ENCODE results near the gene NKX6-2.
"Not testable (repeated sequence)": the region's sequence is repeated elsewhere in the genome, so short reads cannot be mapped to it uniquely, and the experiment has no call there.

Gene NKX6-2

DNA sequence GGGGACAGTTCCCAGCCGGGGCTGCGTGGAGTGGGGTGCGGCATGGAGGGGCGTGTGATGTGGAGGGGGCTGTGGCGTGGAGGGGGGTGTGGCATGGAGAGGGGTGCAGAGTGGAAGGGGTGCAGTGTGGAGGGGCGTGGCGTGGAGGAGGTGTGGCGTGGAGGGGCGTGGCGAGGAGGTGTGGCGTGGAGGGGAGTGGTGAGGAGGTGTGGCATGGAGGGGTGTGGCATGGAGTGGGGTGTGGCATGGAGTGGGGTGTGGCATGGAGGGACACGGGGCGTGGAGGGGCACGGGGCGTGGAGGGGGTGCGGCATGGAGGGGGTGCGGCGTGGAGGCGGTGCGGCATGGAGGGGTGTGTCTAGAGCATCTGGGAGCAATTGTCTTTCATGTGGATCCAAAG is 33.6 kb downstream of the NKX6-2 start:
- DNase-seq, result no peak

DNA sequence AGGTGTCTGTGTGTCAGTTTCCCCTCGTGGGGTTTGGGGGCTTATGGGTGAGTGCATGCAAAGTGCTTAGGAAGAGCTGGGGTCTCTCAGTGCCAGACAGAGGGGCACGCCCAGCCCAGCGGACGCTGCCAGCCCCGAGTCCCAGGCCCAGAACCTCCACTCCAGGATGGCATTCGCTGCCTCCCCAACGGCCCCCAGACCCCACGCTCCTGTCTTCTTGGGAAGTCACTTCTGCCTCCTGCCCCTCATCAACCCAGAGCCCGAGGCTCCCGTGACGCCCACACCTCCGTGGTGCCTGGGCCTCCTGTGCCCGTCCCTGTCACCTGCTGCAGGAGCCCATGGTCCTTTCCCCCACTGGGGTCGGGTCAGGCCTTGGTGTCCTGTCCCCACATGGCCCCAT is 35.0 kb downstream of the NKX6-2 start:
- no peak for DNase-seq

DNA sequence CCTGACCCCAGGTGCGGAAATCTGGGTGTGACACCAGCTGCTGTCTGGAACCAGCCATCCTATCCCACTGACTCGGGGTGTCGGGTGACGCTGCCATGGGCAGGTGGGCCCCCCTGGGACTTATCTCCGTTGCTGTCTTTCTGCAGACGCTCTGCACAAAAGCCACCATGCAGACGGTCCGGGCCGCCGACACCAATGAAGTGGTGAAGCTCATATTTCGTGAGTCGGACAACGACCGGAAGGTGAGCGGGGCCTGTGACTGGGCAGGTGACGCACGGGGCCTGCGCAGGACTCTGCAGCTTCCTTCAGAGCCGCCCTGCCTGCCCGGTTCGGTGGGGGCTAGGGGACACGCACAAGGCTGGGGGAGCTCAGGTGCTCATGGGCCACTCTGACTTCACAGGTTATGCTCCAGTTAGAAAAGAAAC is 36.6 kb downstream of the NKX6-2 start:
- DNase-seq, result peak; percentile 4

- peak; percentile 3 for DNase-seq
Measured at GRCh38 chr10:132748545-132749370, 37.2 kb downstream of the NKX6-2 start.

- DNase-seq, result no peak
Measured at GRCh38 chr10:132748135-132748534, 37.8 kb downstream of the NKX6-2 start.

DNA sequence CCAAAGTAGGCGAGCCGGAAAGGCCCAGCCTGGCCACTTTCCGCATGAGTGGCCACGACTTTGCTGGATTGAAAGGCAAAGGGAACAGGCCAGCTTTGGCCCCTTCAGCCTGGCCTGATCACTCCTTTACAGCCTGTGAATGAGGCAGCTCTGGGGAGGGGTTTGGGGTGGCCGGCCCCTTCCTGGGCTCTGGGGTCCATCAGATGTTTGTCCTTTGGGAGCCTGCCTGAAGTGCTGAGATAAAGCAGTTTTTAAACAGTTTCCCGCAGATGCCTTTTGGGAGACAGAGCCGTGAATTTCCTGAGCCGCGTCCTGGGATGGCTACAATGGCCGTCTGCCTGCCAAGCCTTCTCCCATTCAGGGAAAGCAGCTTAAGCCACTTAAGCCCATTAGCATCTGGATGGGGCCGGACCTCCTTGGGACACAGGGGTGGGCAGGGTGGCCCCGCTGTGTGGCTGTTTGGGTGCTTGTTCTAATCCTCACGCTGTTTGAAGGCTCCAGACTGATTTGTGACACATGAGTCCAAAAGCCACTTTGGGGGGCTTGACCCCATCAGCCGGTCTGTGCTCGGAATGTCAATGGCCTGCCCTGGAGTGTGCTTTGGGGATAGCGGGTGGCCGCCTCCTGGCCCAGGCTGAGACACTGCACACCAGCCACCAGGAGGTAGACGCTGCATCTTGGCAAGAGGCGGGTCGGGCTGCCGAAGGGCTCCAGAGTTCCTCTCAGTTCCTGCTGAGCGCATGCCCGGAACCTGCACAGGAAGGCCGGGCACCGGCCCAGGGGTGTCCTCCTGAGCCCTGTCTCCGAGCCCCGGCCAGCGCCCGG is 38.9 kb downstream of the NKX6-2 start:
- no peak for DNase-seq

GRCh38 chr10:132746386-132746785 is 39.6 kb downstream of the NKX6-2 start:
- DNase-seq, result no peak

DNA sequence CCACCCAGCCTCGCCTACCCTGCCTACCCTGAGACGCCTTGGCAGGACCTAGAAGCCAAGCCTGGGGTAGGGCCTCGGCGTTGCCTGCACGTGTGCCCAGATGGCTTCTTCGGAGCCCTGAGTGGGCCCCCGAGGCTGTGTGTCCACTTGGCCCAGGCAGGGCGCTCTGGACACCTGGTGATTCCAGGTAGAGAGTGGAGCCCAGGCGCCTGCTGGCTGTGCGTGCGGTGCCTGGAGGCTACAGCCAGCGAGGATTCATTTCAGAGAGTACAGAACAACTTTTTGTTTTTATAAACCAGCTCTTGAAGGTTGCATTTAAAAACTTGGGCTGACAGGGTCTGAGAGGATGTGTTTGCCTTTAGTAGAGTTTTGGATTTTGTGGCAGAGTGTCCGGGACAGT is 40.0 kb downstream of the NKX6-2 start:
- DNase-seq, result no peak

- DNase-seq, result no peak
Measured at GRCh38 chr10:132745511-132745910, 40.4 kb downstream of the NKX6-2 start.

- DNase-seq, result no peak
Measured at GRCh38 chr10:132744839-132745238, 41.1 kb downstream of the NKX6-2 start.

GRCh38 chr10:132743925-132744490 is 41.9 kb downstream of the NKX6-2 start:
- DNase-seq, result no peak

- DNase-seq, result not testable (repeated sequence)
Measured at GRCh38 chr10:132743196-132743924, 42.6 kb downstream of the NKX6-2 start.

DNA sequence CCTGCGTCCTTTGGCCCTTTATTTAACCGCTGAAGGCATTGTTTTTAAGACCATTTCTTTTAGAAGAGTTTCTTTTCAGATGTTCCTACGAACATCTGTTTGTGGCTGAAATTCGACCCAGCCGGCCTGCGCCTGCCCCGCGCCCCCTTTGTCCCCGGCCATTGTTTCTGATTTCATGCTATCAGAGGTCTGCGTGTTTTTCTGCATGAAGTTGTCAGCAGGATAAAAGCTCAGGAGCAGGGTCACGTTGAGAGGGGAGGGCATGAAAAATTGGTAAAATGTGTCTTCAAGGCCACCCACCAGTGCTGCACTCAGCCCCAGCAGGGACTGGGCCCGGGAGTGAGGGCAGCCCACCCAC is 43.1 kb downstream of the NKX6-2 start:
- no peak for DNase-seq

GRCh38 chr10:132742167-132742836 is 43.6 kb downstream of the NKX6-2 start:
- no peak for DNase-seq

DNA sequence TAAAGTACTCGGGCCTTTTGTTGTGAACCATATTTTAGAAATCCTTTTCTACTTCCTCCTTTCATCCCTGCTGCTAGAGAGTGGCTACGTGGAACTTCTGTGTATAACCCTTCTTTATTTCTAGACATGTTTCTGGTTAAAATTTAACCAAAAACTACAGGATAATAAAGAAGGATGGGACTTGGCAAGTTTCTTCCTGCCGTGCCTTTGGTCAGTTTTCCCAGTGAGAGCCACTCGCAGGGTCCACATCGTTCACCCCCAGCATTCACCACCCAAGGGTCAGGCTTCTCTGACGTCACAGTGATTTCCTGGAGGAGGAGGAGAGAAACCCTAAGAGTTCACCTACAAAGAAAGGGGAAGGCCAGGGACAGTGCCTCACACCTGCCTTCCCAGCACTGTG is 45.4 kb downstream of the NKX6-2 start:
- no peak for DNase-seq

DNA sequence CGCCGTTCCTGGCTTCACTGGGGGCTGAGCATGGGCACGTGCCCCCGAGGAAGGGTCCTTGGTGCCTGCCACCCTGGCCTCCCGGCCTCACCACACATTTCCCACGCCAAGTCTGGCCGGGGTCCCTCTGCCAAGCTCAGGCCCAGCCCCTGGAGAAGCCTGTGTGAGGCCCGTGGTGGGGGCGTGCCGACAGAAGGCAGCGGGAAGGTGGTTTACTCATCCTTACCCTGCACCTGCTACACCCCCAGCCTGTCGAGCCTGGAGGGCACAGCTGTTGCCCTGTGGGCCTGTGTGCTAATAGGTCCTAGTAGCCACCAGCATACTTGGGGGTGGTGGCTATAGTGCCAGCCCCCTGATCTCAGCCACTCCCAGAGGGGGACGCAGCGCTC is 46.7 kb downstream of the NKX6-2 start:
- DNase-seq, result no peak

DNA sequence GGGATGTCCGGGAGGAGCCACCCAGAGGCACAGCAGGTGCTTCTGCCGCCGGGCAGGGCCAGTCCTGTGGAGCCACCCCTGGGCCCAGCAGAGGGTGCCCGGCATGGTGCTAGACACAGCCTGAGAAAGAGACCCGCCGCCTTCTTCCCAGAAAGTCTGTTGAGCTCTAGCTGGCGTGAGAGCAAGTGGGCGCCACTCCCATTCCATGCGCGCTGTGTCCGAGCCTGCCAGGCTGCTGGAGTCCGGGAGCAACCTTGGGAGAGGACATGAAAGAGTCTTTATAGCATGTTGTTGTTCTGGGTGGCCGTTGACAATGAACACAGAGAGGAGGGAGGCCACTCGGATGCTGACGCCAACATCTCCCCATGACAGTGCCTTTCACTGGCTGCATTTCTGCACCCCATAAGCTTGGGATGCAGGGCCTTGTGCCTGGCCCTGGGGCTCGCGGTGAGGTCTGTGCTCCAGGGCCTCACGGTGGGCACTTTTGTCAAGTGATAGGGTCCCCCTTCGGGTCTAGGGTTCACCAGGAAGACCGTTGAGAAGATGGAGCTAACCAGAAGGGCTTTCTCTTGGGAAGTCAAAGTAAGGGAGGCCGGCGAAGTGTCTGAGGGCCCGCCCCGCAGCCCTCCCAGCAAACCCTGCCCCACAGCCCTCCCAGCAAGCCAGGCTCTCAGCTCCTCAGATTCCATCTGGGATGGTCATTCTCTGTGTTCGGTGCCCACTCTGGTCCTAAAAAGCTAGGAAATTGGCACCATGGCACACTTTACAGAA is 47.3 kb downstream of the NKX6-2 start:
- DNase-seq, result no peak

DNA sequence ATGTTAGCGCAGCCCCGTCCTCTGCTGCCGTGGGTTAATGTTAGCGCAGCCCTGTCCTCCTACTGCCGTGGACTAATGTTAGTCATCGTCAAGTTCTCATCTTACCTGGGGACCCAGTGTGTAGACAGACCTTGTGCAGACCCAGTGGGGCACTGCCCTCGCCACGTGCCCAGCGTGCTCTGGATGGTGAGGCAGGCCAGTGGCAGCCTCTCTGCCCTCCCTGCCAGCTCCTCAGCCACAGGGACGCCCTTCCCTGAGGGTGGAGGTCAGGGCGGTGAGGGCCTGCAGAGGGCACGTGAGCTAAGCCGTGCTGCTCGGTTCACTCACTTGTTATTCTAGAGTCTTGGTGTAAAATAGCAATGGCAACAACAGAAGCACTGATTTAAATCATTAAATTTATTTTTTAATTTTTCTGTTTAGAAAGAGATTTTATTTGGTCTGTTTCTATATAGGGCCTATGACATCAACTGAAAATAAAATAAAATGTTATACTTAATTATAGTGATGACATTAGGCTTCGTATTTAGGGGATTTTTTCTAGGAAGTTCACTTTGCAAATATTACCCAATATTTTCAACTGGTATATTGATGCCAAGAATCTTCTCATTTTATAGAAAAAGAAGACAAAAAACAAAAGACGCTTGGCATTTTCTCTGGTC is 48.4 kb downstream of the NKX6-2 start:
- no peak for DNase-seq

GRCh38 chr10:132735923-132736391 is 50.0 kb downstream of the NKX6-2 start:
- no peak for DNase-seq

GRCh38 chr10:132735341-132735775 is 50.6 kb downstream of the NKX6-2 start:
- DNase-seq, result no peak

DNA sequence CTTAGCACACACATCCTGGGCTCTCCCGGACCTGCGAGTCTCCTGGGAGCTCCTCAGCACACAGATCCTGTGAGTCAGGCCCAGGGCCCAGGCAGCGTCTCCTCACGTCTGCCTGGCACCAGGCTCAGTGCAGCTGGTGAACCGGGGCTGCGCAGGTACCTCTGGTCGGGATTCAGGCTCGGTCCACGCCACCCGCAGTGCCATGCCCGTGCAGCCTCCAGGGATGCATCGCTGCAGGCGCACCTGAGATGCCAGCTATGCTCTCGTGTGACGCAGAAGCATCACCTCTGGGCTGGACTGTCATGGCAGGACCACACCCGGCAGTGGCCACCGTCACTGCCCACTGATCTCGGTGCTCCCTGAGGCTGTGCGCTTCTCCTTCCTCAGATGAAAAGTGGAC is 52.0 kb downstream of the NKX6-2 start:
- no peak for DNase-seq

All from DMS79 (cell line).